NAMALWA (cell line): ENCODE measurements around the gene C15orf61.
A peak's percentile ranks its signal among the peaks of the same experiment; 100 is the strongest.

Experiments
- DNase-seq: peaks from one replicate; pipeline ENCODE4 v3.0.0-alpha.2; 2015; ENCODE audit warnings: low spot score

Gene C15orf61

GRCh38 chr15:67512933-67513714 lies 7.8 kb upstream of the C15orf61 start:
- DNase-seq: no peak

- no peak for DNase-seq
Observed at GRCh38 chr15:67515090-67515489, 5.8 kb upstream of the C15orf61 start.

GRCh38 chr15:67515557-67515956 lies 5.4 kb upstream of the C15orf61 start:
- DNase-seq: no peak

- DNase-seq: no peak
Observed at GRCh38 chr15:67520321-67521028, 456 bp upstream of the C15orf61 start.

- peak; percentile 55 for DNase-seq
Observed at GRCh38 chr15:67521783-67522568, 1.0 kb downstream of the C15orf61 start.

GRCh38 chr15:67523330-67523729 lies 2.4 kb downstream of the C15orf61 start:
- no peak for DNase-seq

- DNase-seq: no peak
Observed at GRCh38 chr15:67524235-67524634, 3.3 kb downstream of the C15orf61 start.

GRCh38 chr15:67528513-67528912 lies 7.6 kb downstream of the C15orf61 start:
- DNase-seq: no peak

- DNase-seq: no peak
Observed at GRCh38 chr15:67531379-67531914, 10.5 kb downstream of the C15orf61 start.

- DNase-seq: no peak
Observed at GRCh38 chr15:67533873-67534272, 12.9 kb downstream of the C15orf61 start.

GRCh38 chr15:67534360-67534759 lies 13.4 kb downstream of the C15orf61 start:
- DNase-seq: no peak

GRCh38 chr15:67537771-67538170 lies 16.8 kb downstream of the C15orf61 start:
- no peak for DNase-seq

GRCh38 chr15:67542420-67543347 lies 21.8 kb downstream of the C15orf61 start, which contains the start of gene MAP2K5:
Gene MAP2K5, plus strand, starts transcription at chr15:67542703. Its CDS starts 633 bp downstream, at chr15:67543336.
- peak; percentile 74 for DNase-seq

GRCh38 chr15:67543348-67543718 lies 22.4 kb downstream of the C15orf61 start:
- no peak for DNase-seq

GRCh38 chr15:67544475-67544874 lies 23.5 kb downstream of the C15orf61 start:
- no peak for DNase-seq

- DNase-seq: no peak
Observed at GRCh38 chr15:67545864-67546263, 24.9 kb downstream of the C15orf61 start.

- no peak for DNase-seq
Observed at GRCh38 chr15:67547064-67547463, 26.1 kb downstream of the C15orf61 start.

GRCh38 chr15:67547836-67548235 lies 26.9 kb downstream of the C15orf61 start:
- no peak for DNase-seq

GRCh38 chr15:67548236-67548852 lies 27.4 kb downstream of the C15orf61 start:
- DNase-seq: no peak

GRCh38 chr15:67548862-67549651 lies 28.1 kb downstream of the C15orf61 start:
- DNase-seq: peak; percentile 45
